HepG2 (cell line): ENCODE data around the gene RANBP3L. TPM values are rescaled to one million over a fixed set of nuclear protein-coding genes. Genes with fewer than 3 reads are reported as not detected.

ENCODE experiments used
- AGO2 ChIP-seq: fragments of 200-400 bp; formaldehyde crosslinking; optimal IDR thresholded peaks from 2 replicates; pipeline ENCODE3; 2017; ENCODE audit warnings: mild to moderate bottlenecking, low read depth, low read length, moderate library complexity
- CC2D1A ChIP-seq: sonication (generic); formaldehyde crosslinking; IDR thresholded peaks from 2 replicates; pipeline ENCODE4 v1.8.1; 2023; ENCODE audit warnings: mild to moderate bottlenecking, missing genetic modification reagents
- HDAC6 ChIP-seq: fragments of 200-600 bp; sonication (generic); IDR thresholded peaks from 2 replicates; pipeline ENCODE4 v1.7.0; 2017; ENCODE audit warnings: mild to moderate bottlenecking, antibody characterized with exemption, low read length, low read depth
- NBN ChIP-seq: fragments of 450-650 bp; conservative IDR thresholded peaks from 2 replicates; pipeline ENCODE4 v1.6.1; 2017
- NFIC ChIP-seq: IDR thresholded peaks from 2 replicates; pipeline ENCODE4 v1.6.1; 2012; ENCODE audit warnings: mild to moderate bottlenecking, low read length, inconsistent platforms
- SOX13 ChIP-seq, 3 experiments: fragments of 450-650 bp in 1 of 3; sonication (generic) in 1 of 3; formaldehyde crosslinking in 1 of 3; IDR thresholded peaks in 2 of 3; conservative IDR thresholded peaks in 1 of 3; 2 replicates each; pipeline versions ENCODE4 v1.5.0 to v1.6.1; 2016 to 2020; ENCODE audit warnings: antibody characterized with exemption in 1 of 3, mild to moderate bottlenecking in 1 of 3, missing compliant biosample characterization in 1 of 3, missing genetic modification reagents in 1 of 3, moderate library complexity in 1 of 3
- ZBTB39 ChIP-seq: sonication (generic); formaldehyde crosslinking; IDR thresholded peaks from 2 replicates; pipeline ENCODE4 v1.5.0; 2020; ENCODE audit warnings: missing genetic modification reagents
- ZNF260 ChIP-seq: sonication (generic); formaldehyde crosslinking; IDR thresholded peaks from 2 replicates; pipeline ENCODE4 v1.4.0; 2020; ENCODE audit warnings: missing genetic modification reagents, low read depth, mild to moderate bottlenecking, borderline replicate concordance
- ZNF503 ChIP-seq: sonication (generic); formaldehyde crosslinking; IDR thresholded peaks from 2 replicates; pipeline ENCODE4 v1.4.0; 2020; ENCODE audit warnings: missing genetic modification reagents
- ZNF513 ChIP-seq: sonication (generic); formaldehyde crosslinking; conservative IDR thresholded peaks from 2 replicates; pipeline ENCODE4 v1.5.0; 2020; ENCODE audit warnings: missing genetic modification reagents
- ZNF557 ChIP-seq: sonication (generic); formaldehyde crosslinking; IDR thresholded peaks from 2 replicates; pipeline ENCODE4 v1.4.0; 2020; ENCODE audit warnings: missing genetic modification reagents
- ZNF572 ChIP-seq: sonication (generic); formaldehyde crosslinking; IDR thresholded peaks from 2 replicates; pipeline ENCODE4 v1.5.1; 2020; ENCODE audit warnings: mild to moderate bottlenecking, missing genetic modification reagents
- ZNF616 ChIP-seq: sonication (generic); formaldehyde crosslinking; IDR thresholded peaks from 2 replicates; pipeline ENCODE4 v1.5.0; 2020; ENCODE audit warnings: low read depth, mild to moderate bottlenecking, missing genetic modification reagents
- ZNF619 ChIP-seq: sonication (generic); formaldehyde crosslinking; IDR thresholded peaks from 2 replicates; pipeline ENCODE4 v1.4.0; 2020; ENCODE audit warnings: mild to moderate bottlenecking, missing genetic modification reagents
- ZNF772 ChIP-seq: sonication (generic); formaldehyde crosslinking; IDR thresholded peaks from 2 replicates; pipeline ENCODE4 v1.5.0; 2020; ENCODE audit warnings: mild to moderate bottlenecking, missing genetic modification reagents
- ZSCAN20 ChIP-seq: sonication (generic); formaldehyde crosslinking; IDR thresholded peaks from 2 replicates; pipeline ENCODE4 v1.4.0; 2020; ENCODE audit warnings: missing genetic modification reagents, mild to moderate bottlenecking, borderline replicate concordance
- polyA plus RNA-seq, 8 experiments: library from polyadenylated mRNA; depleted of rRNA in 3 of 8; stranded (reverse) in 7 of 8; unstranded in 1 of 8; fragments of >200 nt; fragmentation: Illumina TruSeq in 4 of 8; extraction: Trizol in 4 of 8; gene quantifications; 2 replicates each; pipeline versions ENCODE4 v1.2.1 to v1.2.3, GENCODE V29; 2011 to 2016; ENCODE audit warnings: low read depth in 4 of 8, missing spikeins in 1 of 8, mixed read lengths in 1 of 8; ENCODE audit not compliant: insufficient read depth in 1 of 8
- total RNA-seq, 5 experiments: library from RNA; depleted of rRNA; stranded (reverse); fragments of >200 nt; fragmentation: Illumina TruSeq; extraction: Trizol; gene quantifications; 2 replicates each; pipeline ENCODE4 v1.2.3, GENCODE V29; 2016; ENCODE audit warnings: low read depth in 1 of 5
- TF ChIP-seq, protein P1 (sequence below): sonication (generic); formaldehyde crosslinking; IDR thresholded peaks from 2 replicates; pipeline ENCODE4 v1.4.0; 2020; ENCODE audit warnings: low read depth, mild to moderate bottlenecking, missing genetic modification reagents
- TF ChIP-seq, protein P2 (sequence below): sonication (generic); formaldehyde crosslinking; IDR thresholded peaks from 2 replicates; pipeline ENCODE4 v1.5.1; 2020; ENCODE audit warnings: mild to moderate bottlenecking, moderate library complexity, missing genetic modification reagents

Gene RANBP3L
- total and polyA plus RNA-seq, 2 of the 13 experiments (the other 11 are each of a cell fraction or from before 2014, with no cell fraction given): 0.09 TPM; not detected in 1

- peak; percentile 49; the same call in 1 of the 2 replicates for TF ChIP-seq ZBTB39 (CRISPR knock-in tag)
- TF ChIP-seq HDAC6: no peak
- TF ChIP-seq ZNF513 (CRISPR knock-in tag): no peak
- TF ChIP-seq ZNF503: no peak; the same call in none of the 2 replicates
- peak; percentile 65; the same call in 1 of the 2 replicates for TF ChIP-seq NFIC
- peak; percentile 49 for TF ChIP-seq AGO2
- 0 out of 2 replicates have a peak, but pooled peaks have one; percentile 23 for TF ChIP-seq ZNF557
- no peak; the same call in none of the 2 replicates for TF ChIP-seq ZNF772 (CRISPR knock-in tag)
- TF ChIP-seq ZNF260 (CRISPR knock-in tag): no peak
- TF ChIP-seq, protein P1, sequence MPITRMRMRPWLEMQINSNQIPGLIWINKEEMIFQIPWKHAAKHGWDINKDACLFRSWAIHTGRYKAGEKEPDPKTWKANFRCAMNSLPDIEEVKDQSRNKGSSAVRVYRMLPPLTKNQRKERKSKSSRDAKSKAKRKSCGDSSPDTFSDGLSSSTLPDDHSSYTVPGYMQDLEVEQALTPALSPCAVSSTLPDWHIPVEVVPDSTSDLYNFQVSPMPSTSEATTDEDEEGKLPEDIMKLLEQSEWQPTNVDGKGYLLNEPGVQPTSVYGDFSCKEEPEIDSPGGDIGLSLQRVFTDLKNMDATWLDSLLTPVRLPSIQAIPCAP (CRISPR knock-in tag): 0 out of 2 replicates have a peak, but pooled peaks have one; percentile 67
- TF ChIP-seq, protein P2, sequence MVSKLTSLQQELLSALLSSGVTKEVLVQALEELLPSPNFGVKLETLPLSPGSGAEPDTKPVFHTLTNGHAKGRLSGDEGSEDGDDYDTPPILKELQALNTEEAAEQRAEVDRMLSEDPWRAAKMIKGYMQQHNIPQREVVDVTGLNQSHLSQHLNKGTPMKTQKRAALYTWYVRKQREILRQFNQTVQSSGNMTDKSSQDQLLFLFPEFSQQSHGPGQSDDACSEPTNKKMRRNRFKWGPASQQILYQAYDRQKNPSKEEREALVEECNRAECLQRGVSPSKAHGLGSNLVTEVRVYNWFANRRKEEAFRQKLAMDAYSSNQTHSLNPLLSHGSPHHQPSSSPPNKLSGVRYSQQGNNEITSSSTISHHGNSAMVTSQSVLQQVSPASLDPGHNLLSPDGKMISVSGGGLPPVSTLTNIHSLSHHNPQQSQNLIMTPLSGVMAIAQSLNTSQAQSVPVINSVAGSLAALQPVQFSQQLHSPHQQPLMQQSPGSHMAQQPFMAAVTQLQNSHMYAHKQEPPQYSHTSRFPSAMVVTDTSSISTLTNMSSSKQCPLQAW (CRISPR knock-in tag): peak; percentile 83
- 0 out of 2 replicates have a peak, but pooled peaks have one; percentile 66 for TF ChIP-seq ZNF572
- peak; percentile 62; the same call in 1 of the 2 replicates for TF ChIP-seq ZNF619
- no peak for TF ChIP-seq CC2D1A
- TF ChIP-seq ZSCAN20 (CRISPR knock-in tag): no peak
- TF ChIP-seq ZNF616 (CRISPR knock-in tag): no peak
- no peak for TF ChIP-seq NBN
- TF ChIP-seq SOX13 (IDR thresholded peaks at IDR 0.05): no peak; the same call in 1 of the 2 replicates
- TF ChIP-seq SOX13 (CRISPR knock-in tag; conservative IDR thresholded peaks at IDR 0.05 in 1 of 2, IDR thresholded peaks at IDR 0.05 in 1 of 2): no peak; a peak in 2 of 4 replicates
Measured at GRCh38 chr5:36241631-36242533, 59.8 kb downstream of the RANBP3L start, which contains the start of gene NADK2 (continued).
